GM12865 (cell line): ENCODE data around the gene PHF23.

Source experiments
- DNase-seq: peaks from one replicate; pipeline ENCODE4 v3.0.0; 2010; ENCODE audit warnings: low read depth
- H3K4me3 ChIP-seq: 2 replicates; pipeline ENCODE4 v1.5.1; 2011; ENCODE audit warnings: mild to moderate bottlenecking, low read depth, low read length, control low read depth
- TF ChIP-seq, protein P1 (sequence below): IDR thresholded peaks from 2 replicates; pipeline ENCODE4 v1.5.1; 2011; ENCODE audit warnings: low read length, control low read depth, low read depth, inconsistent platforms; ENCODE audit not compliant: insufficient read depth; ENCODE audit errors: missing control alignments

PHF23 gene

DNA sequence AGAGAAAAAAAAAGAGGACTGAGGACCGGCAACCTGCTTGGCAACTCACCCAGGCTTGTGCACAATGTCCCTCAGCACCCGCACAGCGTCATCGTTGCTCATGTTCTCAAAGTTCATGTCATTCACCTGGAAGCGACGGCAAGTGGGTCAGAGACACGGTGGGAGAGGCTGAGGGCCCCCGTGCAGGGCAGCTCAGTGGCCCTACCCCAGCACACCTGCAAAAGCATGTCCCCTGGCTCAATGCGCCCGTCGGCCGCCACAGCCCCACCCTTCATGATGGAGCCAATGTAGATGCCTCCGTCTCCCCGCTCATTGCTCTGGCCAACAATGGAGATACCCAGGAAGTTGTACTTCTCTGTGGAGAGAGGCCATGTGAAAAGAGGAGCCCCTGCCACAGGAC is 10.3 kb downstream of the PHF23 start:
- no peak for DNase-seq
- TF ChIP-seq, protein P1, sequence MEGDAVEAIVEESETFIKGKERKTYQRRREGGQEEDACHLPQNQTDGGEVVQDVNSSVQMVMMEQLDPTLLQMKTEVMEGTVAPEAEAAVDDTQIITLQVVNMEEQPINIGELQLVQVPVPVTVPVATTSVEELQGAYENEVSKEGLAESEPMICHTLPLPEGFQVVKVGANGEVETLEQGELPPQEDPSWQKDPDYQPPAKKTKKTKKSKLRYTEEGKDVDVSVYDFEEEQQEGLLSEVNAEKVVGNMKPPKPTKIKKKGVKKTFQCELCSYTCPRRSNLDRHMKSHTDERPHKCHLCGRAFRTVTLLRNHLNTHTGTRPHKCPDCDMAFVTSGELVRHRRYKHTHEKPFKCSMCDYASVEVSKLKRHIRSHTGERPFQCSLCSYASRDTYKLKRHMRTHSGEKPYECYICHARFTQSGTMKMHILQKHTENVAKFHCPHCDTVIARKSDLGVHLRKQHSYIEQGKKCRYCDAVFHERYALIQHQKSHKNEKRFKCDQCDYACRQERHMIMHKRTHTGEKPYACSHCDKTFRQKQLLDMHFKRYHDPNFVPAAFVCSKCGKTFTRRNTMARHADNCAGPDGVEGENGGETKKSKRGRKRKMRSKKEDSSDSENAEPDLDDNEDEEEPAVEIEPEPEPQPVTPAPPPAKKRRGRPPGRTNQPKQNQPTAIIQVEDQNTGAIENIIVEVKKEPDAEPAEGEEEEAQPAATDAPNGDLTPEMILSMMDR = no peak
- no peak overlapping the region for H3K4me3 ChIP-seq

DNA sequence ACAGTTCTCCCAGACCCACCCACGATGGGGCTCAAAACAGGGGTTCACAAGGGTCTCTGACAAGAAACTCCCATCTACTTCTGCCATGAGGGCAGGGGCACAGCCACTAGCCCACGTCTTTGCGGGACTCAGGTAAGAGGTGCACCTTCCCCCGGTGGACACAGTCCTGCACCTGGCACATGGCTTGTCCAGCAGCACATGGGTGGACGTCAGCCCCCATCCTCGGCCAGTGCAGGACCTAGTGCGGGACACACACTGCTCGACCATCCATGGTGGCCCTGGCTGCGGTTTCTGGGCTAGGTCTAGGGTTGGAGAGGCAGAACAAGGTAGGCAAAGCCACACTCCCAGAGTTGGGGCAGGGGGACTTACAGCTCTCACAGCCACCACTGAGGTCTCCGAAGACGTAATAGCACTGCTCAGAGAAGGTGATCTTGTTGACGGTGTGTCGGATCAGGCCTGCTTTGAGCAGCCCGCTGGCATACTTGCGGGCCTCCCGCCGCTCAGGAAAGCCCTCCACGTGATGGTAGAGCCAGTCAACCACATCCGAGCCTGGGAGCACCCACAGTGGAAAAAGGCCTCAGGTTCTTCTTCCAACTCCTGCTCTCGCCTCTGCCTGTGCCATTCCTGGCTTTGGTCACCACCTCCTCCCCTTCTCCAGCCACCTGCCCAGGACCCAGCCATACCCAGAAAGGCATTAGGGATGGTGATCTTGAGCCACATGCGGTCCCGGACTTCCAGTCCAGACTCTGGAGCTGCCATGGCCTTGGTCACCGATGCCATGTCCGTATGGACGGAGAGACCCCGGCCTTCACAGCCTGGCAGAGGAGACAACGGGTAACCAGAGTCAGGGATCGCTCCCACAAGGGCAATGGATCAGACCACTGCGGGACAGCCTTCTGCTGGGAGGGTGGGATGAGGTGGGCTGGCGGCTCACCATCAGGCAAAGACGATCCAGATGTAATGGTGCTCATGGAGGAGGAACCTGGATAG is 12.2 kb downstream of the PHF23 start:
- no peak overlapping the region for H3K4me3 ChIP-seq
- TF ChIP-seq, protein P1 = no peak
- no peak for DNase-seq

DNA sequence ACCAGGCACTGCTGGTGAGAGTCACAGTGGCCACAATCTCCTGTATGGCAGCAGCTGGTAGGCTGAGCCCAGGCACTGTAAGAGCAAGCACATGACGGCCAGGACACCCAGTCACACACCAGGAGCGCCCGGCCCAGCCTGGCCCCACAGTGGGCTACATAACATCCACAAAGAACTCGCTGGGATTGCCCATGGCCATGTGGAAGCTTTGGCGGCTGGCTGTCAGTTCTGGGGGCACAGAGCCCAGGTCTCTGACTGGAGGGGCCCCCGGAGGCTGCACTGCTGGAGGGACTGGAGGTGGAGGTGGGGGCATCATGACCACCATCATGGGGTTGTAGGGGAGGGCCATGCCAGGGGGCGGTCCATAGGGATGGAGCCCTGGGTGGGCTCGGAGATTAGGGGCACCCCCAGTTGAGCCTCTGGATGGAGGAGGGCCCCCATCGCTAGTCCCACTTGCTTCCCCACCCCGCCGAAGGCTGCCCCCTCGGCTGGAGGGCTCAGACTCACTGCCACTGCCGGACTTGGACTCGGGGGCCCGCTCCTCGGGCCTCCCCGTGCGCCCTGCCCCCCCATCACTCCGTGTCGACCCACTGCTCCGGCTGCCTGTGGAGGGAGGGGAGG is 13.4 kb downstream of the PHF23 start:
- TF ChIP-seq, protein P1 = no peak
- DNase-seq = no peak
- H3K4me3 ChIP-seq = no peak overlapping the region

DNA sequence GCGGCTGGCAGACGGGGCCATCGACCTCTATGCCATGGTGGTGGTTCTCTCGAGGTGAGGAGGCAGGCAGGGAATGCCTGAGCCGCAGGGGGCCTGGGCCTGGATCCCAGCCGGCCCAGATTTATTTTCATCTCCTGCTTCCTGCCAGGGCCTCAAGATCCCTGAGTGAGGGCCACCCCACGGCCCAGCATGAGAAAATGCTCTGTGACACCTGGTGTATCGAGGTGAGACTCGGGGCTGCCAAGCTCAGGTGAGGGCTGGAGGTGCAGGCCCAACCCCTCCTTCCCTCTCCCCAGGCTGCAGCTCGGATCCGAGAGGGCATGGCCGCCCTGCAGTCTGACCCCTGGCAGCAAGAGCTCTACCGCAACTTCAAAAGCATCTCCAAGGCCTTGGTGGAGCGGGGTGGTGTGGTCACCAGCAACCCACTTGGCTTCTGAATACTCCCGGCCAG is 14.6 kb downstream of the PHF23 start:
- no peak overlapping the region for H3K4me3 ChIP-seq
- no peak for DNase-seq
- TF ChIP-seq, protein P1 = no peak

DNA sequence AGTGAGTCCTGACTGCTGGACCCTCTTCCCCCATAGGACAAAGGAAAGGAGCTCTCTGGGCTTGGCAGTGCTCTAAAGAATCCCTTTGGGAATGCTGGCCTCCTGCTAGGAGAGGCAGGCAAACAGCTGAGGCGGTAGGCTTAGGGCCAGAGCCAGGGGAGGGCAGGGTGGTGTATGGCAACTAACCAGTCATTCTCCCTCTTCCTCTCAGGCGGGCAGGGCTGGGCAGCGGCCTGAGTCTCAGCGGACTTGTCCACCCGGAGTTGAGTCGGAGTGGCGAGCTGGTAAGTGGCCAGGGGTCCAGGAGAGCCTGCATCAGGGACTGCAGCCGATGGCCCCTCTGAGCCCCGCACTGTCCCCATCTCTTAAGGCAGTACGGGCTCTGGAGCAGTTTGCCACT is 15.1 kb downstream of the PHF23 start:
- TF ChIP-seq, protein P1 = no peak
- no peak overlapping the region for H3K4me3 ChIP-seq
- DNase-seq = no peak

DNA sequence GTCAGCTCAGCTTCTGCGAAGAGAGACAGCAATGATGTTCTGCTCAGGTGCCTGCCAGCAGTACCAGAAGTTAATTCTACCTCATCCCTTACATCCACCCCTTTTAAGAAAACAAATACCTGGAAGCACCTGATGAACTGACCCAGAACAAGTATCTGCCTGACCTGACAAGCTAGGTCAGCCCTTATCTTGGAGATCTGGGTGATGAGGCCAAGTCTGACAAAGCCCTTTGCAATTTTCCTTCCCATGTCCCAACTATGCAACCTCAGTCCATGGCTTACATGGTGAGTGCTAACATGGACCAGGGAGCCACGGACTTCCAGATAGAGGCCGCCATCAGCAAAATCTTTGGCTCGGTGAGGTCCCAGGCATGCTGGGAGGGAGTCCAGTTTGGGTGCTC is 15.9 kb downstream of the PHF23 start:
- H3K4me3 ChIP-seq = no peak overlapping the region
- TF ChIP-seq, protein P1 = no peak
- DNase-seq = no peak
